ENCODE measurements around the gene SIGLECL1.

SIGLECL1 gene

DNA sequence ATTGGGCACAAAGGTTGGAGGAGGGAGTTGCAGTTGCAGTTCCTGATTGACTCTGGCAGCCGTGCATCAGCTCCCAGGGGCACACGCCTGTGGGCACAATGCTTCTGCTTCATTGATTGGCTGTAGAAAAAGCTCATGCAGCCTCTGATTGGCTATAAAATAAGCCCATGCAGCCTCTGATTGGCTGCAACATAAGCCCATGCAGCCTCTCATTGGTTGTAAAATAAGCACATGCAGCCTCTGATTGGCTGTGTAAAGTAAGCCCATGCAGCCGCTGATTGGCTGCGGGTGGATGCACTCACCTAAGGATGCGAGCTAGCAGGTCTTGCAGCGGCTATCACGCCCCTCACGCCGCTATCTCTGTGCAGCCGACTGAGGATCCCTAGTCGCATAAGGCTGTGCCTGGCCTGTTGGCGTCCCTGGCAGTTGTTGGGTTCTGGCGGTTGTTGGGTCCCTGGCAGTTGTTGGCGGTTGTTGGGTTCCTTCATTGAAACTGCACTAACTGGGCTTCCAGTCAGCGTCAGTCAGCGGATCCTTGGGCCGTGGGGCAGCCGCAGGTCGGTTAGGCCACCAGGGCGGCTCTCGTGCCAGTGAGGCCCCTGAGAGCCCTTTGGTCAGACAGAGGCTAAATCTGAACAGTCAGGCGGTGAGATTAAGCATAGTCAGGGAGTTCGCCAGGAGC lies at the start of gene SIGLECL1:
Gene SIGLECL1, plus strand, starts transcription at position 295 of the 682 bp plus-strand sequence. CDS start 12,993 bp downstream, outside the sequence.
- DNase-seq: no peak

DNA sequence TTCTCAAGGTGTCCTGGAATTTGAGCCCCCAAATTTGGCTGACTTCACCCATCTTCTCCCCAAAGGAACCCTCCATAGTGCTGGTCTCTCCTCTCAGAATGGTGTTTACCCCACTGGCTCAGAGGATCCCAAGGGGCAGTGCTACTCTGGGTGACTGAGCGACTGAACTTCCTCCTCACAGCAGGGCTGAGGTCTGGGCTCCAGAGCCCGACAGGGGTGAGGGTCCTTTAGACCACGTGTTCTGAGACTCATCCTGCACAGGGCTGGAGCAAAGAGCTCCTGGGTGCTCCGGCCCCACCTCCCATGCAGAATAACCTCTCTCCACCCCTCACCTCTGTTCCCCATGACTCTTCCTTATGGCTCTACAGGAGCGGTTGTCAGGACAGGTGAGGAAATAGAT lies 49.2 kb upstream of the SIGLECL1 start:
- DNase-seq: no peak

DNA sequence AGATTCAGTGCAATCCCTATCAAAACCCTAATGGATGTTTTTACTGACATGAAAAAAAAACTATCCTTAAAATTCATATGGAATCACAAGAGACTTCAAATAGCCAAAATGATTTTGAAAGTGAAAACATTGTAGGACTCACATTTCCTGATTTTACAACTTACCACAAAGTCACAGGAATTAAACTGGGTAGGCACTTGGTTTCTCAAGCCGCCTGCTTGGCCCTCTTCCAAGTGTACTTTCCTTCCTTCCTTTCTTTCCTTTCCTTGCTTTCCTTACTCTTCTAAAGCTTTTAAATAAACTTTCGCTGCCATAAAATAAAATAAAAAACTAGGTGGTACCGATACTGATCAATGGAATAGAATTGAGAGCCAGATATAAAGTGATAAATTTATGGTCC lies 47.0 kb upstream of the SIGLECL1 start:
- peak in 1 of 2 experiments; percentile 14 for DNase-seq

DNA sequence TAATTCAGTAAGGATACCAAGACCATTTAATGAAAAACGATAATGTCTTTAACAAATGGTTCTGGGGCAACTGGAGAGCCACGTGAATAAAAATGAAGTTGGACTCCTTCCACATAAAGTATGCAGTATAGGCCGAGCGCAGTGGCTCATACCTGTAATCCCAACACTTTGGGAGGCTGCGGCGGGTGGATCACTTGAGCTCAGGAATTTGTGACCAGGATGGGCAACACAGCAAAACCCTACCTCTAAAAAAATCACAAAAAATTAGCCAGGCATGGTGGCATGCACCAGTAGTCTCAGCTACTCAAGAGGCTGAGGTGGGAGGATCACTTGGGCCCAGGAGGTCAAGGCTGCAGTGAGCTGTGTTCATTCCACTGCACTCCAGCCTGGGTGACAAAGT lies 46.6 kb upstream of the SIGLECL1 start:
- no peak for DNase-seq

DNA sequence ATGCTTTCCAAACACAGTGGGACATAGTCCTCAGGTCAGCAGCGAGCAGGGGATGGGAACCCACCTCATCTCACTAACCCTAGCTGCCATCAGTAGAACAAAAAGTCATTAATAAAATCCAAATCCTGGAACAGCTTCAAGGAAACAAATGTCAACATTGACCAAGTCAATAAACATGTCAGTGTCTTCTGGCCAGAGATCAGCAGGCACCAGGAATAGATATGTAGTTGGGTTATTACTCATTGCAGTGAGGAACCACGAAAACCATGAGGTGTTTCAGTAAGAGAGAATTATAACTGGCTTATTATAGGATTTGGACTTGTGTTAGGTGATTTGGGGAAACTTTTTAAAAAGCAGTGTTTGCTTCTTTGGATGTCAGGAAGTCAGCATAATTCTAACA lies 43.1 kb upstream of the SIGLECL1 start:
- no peak for DNase-seq

DNA sequence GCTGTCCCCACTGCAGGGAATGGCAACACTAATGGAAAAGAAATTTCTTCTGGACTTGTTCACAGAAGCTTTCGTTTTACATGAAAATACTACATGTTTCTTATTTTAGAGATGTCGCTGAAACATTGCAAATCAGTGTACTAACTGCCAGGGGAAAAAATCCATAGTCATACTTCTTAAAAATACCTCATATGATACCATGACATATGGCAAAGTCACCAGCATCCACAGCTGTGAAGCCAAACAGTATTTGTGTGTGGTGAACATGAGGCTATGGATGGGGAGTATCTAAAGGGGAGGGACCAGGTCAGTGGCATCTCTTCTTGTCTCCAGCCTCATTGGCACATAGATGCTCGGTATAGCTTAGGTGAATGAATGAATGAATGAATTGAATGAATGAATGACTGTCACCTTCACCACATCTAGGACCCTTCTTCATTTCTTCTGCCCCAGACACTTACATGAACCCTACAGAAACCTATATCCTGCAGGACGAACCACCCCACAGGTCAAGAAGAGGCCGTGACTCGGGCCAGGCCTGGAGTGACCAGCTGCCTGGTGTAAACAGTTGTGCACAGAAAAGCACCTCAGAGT lies 40.6 kb upstream of the SIGLECL1 start:
- no peak for DNase-seq

DNA sequence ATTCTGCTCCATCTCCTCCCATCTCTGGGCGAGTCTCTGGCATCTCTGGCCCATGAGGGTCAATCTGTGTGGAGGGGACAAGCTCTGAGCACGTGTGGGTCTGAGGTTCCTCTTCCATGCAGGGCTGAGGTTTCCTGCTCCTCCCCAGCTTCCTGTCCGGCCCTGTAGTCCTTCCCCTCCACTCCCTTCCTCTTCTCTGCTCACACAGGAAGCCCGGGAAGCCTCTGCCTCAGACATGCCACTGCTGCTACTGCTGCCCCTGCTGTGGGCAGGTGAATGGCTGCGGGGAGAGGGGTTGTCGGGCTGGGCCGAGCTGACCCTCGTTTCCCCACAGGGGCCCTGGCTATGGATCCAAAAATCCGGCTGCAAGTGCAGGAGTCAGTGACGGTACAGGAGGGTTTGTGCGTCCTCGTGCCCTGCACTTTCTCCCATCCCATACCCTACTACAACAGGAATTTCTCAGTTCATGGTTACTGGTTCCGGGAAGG lies 40.0 kb upstream of the SIGLECL1 start:
- peak; percentile 62 to 73 for DNase-seq

DNA sequence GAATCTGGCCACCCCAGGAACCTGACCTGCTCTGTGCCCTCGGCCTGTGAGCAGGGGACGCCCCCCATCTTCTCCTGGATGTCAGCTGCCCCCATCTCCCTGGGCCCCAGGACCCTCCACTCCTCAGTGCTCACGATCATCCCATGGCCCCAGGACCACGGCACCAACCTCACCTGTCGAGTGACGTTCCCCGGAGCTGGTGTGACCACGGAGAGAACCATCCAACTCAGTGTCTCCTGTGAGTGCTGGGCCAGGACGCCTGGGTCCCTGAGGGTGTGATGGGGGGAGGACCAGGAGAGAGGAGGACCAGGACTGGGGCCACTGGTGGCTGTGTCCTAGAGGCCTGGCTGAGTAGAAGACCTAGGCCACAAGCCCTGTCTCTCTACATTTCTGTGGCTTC lies 39.0 kb upstream of the SIGLECL1 start:
- DNase-seq: no peak

DNA sequence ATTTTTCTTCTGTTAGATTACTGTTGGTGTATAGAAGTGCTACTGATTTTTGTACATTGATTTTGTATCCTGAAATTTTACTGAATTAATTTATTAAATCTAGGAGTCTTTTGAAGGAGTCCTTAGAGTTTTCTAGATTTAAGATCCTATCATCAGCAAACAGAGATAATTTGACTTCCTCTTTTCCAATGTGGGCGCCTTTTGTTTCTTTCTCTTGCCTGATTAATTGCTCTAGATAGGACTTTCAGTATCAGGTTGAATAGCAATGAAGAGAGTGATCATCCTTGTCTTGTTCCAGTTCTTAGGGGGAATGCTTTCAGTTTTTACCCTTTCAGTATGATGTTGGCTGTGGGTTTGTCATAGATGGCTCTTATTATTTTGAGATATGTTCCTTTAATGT lies 31.6 kb upstream of the SIGLECL1 start:
- peak; percentile 30 to 31 for DNase-seq

DNA sequence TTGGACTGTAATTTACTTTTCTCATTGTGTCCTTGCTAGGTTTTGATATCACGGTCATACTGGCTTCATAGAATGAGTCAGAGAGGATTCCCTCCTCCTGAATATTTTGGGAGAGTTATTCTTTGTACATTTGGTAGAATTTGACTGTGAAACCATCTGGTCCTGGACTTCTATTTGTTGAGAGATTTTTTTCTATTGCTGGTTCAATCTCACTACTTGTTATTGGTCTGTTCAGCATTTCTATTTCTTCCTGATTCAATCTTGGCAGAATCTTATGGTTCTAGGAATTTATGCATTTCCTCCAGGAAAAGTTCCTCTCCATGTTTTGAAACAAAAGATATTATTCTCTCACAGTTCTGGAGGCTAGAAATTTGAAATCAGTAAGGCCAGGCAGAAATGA lies 30.9 kb upstream of the SIGLECL1 start:
- no peak for DNase-seq

DNA sequence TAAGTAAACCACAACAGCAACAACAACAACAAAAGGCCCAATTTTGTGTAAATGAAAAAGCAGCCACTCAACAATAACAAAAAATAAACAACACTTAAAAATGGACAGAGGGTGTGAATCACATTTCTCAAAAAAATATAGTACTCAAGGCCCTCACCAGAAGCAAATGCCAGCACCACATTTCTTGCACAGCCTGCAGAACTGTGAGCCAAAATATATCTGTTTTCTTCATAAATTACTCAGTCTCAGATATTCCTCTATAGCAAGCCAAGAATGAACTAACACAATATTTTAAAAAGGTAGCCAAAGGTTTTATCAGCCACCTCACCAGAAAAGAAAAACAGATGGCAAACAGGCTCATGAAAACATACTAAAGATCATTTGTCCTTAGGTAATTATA lies 29.9 kb upstream of the SIGLECL1 start:
- DNase-seq: no peak

DNA sequence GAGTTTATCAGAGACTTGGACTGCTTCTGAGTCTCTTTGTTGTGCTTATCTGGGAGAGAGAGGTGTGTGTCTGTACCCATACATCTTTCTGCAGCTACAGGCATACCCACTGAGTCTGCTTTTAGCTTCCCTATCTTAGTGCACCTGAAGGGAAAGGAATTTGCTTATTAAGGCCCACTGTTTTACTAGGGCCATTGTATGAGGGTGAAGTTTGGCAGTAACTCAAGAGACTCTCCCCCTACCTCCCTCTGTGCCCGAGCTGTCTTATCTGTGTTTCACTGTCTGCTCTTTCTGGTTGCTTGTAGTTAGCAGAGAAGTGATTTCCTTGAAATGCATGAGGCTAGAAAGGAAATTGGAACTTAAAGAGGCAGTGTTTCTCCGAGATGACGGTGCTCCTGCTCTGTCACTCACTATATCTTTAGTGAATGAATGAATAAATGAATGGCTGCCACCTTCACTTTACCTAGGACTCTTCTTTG lies 26.7 kb upstream of the SIGLECL1 start:
- DNase-seq: no peak

DNA sequence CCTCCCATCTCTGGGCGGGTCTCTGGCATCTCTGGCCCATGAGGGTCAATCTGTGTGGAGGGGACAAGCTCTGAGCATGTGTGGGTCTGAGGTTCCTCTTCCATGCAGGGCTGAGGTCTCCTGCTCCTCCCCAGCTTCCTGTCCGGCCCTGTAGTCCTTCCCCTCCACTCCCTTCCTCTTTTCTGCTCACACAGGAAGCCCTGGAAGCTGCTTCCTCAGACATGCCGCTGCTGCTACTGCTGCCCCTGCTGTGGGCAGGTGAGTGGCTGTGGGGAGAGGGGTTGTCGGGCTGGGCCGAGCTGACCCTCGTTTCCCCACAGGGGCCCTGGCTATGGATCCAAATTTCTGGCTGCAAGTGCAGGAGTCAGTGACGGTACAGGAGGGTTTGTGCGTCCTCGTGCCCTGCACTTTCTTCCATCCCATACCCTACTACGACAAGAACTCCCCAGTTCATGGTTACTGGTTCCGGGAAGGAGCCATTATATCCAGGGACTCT lies 25.9 kb upstream of the SIGLECL1 start, which contains the start of gene CD33:
Gene CD33, plus strand, starts transcription at position 183 of the 496 bp plus-strand sequence. Its CDS starts 39 bp downstream, at position 222.
- peak; percentile 79 to 80 for DNase-seq

DNA sequence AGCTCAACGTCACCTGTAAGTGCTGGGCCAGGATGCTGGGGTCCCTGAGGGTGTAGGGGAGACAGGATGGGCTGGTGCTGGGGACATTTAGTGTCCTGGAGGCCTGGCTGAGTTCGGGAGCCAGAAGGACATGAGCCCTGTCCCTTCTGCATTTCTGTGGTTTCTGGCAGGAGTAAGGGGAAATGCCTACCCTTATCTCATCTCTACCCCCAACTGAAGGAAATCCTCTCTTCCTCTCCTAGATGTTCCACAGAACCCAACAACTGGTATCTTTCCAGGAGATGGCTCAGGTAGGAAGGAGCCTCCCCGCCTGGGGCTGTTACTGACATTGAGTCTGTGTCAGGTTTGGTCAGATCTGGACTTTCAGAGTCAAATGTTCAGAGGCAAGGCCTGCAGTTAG lies 24.8 kb upstream of the SIGLECL1 start:
- DNase-seq: no peak

DNA sequence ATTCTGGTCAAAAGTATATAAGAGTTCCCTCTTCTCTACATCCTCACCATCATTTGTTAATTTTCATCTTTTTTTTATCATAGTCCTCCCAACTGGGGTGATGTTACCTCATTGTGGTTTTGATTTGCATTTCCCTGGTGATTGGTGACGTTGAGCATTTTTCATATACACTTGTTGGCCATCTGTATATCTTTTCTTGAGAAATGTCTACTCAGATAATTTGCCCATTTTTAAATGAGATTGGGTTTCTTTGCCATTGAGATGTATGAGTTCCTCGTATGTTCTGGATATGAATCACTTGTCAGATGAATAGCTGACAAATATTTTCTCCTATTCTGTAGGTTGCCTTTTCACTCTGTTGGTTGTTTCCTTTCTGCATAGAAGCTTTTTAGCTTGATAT lies 23.6 kb upstream of the SIGLECL1 start:
- DNase-seq: peak in 1 of 2 experiments; percentile 6

DNA sequence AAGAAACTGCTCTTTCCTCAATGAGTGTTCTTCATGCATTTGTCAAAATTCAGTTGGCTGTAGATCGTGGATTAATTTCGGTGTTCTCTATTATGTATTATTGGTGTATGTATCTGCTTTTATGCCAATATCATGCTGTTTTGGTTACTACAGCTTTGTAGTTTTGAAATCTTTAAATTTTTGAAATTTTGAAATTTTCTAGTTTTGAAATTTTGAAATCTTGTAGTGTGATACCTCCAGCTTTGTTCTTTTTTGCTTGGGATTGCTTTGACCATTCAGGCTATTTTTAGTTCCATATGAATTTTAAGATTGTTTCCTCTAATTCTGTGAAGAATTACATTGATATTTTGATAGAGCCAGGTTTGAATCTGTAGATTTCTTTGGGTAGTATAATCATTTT lies 22.9 kb upstream of the SIGLECL1 start:
- no peak for DNase-seq

DNA sequence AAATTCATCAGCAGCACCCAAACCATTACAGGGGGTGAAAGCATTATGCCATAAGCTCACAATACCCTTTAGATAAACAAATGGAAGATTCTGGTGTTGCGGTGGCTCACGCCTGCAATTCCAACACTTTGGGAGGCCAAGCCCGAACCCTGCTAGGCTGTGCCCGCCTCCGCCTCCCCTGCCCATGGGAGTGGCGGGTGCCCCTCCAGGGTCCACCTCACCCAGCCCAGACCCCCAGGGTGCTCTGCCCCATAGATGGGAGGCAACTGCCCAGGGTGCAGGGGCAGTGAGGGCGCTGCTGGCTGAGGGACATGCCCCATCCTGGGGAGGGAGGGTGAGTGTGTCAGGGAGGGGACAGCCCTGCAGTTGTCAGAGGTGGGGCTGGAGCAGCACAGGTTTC lies 10.0 kb upstream of the SIGLECL1 start:
- DNase-seq: no peak

DNA sequence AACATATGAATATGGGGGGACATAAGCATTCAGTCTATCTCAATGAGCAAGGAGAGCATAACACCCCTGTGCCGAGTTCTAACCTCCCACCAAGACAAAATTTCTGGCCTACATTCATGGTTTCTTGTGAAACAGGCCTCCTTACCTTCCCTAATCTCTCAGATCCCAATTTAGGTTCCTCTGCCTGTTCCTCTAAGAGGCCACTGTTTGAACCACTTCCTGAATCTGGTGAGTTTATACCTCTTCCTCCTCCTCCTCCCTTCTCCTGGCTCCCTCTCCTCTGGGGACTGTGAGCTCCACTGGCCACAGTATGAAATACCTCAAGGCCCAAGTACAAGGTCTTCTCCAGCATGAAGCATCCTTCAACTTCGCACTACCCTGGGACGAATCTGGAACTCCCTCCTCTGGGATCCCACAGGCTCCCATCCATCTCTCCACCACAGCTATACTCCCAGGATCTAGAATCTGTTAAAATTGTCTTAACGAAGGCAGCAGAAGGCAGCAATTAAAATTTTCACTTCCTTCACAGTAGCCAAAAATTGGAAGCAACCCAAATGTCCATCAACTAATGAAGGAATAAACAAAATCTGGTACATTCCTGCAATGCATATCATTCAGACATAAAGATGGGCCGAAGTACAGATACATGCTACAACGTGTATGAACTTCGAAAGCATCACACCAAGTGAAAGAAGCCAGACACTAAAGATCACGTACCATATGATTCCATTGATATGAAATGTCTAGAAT lies 7.8 kb upstream of the SIGLECL1 start:
- peak; percentile 30 to 49 for DNase-seq

DNA sequence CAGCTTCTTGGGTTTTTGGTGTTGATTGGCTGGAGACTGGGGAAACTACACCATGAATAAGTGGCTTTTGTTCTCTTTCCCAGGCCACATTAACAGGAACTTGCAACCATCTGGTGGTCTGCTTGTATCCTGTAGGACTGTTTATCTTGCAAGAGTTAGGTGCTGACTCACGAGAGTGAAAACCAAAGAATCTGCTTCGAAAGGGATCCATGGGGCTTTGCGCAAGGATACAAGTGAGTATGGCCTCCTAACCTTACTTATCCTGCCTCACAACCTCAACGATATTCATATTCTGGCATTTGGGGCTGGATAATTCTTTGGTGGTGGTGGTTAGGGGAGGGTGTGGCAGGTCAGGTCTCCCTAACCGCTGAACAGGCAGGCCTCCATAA lies 4.7 kb upstream of the SIGLECL1 start:
- DNase-seq: peak; percentile 90

DNA sequence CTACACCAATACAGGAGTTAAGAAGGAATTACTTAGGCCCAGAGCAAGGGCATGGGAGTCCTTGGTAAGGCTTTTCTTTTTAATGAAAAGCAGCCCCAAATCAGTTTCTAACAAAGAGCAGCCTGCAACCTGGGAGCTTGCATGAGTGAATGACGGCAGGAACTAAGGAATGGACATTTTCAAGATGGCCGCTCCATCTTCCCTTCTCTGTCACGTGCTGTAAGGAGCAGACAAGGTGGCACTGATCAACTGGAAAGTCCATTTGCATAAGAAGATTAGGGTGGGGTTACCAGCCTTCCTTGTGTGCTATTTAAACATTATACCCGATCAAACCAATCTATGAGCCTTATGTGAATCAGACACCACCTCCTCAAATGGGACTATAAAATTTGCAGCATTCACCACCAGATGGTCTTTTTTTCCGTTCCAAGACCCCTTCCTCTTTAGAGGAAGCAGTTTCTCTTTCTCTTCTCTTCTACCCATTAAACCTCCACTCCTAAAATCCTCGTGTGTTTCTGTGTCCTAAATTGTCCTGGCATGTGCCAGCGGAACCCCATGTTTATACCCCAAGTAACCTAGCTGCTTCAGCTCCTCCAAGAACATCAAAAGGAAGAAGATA lies 2.8 kb upstream of the SIGLECL1 start:
- DNase-seq: no peak

DNA sequence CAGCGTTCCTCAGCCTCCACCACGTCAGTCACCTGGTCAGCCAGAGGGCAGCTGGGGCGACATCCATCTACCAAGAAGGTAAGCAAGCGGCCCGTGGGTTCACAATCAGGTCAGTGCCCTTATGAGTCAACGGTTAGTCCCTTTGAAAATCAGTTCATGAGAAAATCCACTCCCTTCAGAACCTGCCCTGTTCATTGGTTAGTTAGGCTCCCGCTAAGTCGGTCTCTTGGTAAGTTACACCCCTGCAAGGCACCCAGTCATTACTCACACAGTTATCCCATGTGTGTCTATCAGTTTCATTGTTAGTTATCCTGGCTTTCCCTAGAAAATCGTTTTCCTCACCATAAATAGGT lies 564 bp downstream of the SIGLECL1 start:
- DNase-seq: no peak

DNA sequence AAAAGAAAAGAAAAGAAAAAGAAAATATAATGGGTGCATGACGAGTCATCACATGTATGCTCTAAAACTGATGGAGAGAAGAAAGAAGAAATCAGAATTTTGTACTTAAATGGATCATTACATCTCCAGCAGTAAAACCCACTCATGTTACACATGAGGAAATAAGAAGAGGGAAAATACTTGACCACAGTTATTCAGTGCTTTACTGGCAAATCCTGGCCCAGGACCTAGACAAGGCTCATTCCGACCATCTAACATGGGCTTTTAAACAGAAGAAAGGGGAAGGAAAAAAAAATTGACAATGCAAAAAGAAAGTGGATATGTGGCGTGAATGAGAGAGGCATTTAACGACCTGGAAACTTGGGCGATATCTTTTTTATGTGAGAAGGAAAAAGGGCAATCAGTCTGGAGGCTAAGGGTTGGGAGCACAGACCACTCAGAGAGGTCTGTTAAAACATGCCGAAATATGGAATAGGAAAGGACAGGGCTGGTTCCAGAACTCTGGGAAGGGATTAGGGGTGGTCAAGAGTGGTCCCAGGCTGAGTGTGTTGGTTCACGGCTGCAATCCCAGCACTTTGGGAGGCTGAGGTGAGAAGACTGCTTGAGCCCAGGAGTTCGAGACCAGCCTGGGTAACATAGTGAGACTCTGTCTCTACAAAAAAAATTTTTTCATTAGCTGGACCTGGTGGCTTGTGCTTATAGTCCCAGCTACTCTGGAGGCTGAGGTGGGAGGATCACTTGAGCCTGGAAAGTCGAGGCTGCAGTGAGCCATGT lies 1.6 kb downstream of the SIGLECL1 start:
- no peak for DNase-seq

All from AML-193 (cell line).